Putamen (tissue), 1 donor: Measurements from ENCODE around the gene SLC17A7.
A peak's percentile ranks its signal among the peaks of the same experiment; 100 is the strongest.
"Not testable (repeated sequence)": the region's sequence is repeated elsewhere in the genome, so short reads cannot be mapped to it uniquely, and the experiment has no call there.

Experiments
- DNase-seq: peaks from one replicate; pipeline ENCODE4 v3.0.0-alpha.2; 2016; ENCODE audit warnings: low spot score

SLC17A7 gene

GRCh38 chr19:49441210-49441959 is at the start of gene SLC17A7:
Gene SLC17A7 (minus strand): TSS chr19:49441527. CDS start chr19:49441379, 148 bp downstream.
- DNase-seq = no peak

GRCh38 chr19:49490287-49491029 is 49.1 kb upstream of the SLC17A7 start:
- DNase-seq = no peak

GRCh38 chr19:49489601-49490167 is 48.4 kb upstream of the SLC17A7 start:
- DNase-seq = no peak

DNA sequence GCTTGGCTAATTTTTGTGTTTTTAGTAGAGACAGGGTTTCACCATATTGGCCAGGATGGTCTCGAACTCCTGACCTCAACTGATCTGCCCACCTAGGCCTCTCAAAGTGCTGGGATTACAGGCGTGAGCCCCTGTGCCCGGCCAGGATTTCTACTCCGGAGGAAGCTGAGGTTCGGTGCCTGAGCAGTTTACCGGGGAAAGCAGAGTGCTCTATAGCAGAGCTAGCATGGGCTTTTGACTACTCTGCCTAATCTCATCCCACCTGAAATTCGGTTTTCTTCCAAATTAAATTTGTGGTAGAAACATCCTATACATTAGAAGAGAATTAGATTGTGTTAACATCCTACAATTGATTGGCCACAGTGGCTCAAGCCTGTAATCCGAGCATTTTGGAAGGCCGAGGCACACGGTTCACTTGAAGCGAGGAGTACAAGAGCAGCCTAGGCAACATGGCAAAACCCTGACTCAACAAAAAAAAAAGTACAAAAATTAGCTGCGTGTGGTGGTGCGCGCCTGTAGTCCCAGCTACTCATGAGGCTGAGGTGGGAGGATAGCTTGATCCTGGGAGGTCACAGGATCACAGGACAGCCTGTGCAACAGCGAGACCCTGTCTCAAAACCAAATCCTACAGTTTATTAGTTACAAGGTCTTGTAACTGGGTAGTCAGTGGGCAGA is 47.7 kb upstream of the SLC17A7 start:
- DNase-seq = no peak

GRCh38 chr19:49488046-49488862 is 46.9 kb upstream of the SLC17A7 start:
- no peak for DNase-seq

GRCh38 chr19:49487277-49488045 is 46.1 kb upstream of the SLC17A7 start, which contains the start of gene RPL13A:
Gene RPL13A (plus strand): TSS chr19:49487608. CDS start chr19:49487630, 22 bp downstream.
- peak; percentile 99 for DNase-seq

DNA sequence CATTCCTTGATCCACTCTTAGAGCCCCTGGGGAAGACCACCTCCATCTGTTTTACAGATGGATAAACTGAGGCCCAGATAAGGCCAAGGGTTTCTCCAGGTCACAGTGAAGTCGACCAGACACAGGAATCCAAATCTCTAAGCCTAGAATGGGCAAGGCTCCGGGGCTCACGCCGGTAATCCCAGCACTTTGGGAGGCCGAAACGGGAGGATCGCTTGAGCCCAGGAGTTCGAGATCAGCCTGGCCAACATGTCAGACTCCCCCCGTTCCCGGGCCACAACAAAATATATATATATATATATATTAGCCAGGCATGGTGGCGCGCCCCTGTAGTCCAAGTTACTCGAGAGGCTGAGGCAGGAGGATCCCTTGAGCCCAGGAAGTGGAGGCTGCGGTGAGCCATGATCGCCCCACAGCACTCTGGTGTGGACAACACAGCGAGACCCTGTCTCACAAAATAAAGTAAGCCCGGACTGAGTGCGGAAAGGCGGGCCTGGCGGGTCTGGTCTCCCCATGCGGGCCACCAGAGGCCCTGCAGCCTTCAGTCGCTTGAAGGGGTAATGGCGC is 45.5 kb upstream of the SLC17A7 start:
- DNase-seq = no peak

DNA sequence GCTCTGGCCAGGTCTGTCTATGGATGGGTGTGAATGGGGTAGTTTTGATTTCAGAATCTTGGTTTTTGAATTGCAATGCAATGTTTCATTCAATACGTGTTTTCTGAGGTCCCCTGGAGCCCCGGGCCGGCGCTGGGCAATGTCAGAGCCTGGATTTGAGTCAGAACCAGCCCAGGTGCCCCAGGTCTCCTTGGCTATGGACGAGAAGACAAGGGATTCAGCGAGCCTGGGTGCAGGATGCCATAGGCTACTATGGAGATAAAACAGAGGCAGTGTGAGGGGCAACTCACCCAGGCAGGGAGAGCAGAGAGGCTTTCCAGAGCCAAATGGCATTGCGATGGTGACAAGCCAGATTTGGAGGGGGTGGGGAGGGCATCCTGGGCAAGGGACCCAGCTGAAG is 44.9 kb upstream of the SLC17A7 start:
- no peak for DNase-seq

DNA sequence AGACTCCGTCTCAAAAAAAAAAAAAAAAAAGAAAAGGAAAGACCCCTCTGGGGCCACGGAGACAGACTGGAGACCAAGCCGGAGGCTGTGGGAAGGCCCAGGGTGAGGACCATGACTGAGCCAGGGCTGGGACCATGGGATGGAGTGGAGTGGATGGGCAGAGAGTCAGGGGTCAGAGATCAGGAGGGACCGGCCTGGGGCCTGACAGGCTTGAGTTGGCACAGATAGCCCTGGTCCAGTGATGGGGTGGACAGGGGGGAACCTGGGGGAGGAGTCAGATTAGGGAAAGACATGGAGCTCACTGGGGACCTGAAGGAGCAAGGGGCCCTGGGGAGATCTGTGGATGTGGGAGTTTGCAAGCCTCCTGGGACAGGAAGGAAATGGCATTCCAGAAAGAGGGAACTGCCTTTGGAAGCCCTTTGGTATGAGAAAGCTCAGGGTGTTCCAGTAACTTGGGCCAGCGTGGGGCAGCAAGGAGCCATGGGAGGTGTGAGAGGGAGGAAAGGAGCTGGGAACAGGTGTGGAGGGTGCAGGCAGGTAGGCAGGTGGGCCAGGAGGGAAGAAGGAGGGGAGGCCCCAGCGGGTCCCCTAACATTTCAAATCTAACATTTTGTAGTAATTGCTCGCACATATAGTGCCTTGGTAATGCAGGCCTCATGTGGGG is 39.8 kb upstream of the SLC17A7 start:
- no peak for DNase-seq

DNA sequence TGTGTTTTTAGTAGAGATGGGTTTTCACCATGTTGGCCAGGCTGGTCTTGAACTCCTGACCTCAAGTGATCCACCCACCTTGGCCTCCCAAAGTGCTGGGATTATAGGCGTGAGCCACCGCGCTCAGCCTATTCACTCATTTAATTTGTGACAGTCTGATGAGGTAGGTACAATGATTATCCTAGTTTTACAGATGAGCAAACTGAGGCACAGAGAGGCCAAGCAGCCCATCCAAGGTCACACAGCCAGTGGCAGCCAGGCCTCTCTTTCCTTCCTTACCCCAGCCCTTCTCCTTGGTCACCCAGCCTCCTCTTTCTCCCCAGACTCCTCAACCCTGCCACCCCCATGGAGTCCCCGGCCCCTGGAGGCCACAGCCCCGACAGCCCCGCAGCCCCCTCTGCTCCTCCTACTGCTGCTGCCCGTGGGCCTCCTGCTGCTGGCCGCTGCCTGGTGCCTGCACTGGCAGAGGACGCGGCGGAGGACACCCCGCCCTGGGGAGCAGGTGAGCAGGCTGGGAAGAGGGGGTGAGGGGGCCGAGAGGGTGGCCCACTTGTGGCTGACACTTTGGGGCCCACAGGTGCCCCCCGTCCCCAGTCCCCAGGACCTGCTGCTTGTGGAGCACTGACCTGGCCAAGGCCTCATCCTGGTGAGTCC is 38.8 kb upstream of the SLC17A7 start:
- DNase-seq = no peak

DNA sequence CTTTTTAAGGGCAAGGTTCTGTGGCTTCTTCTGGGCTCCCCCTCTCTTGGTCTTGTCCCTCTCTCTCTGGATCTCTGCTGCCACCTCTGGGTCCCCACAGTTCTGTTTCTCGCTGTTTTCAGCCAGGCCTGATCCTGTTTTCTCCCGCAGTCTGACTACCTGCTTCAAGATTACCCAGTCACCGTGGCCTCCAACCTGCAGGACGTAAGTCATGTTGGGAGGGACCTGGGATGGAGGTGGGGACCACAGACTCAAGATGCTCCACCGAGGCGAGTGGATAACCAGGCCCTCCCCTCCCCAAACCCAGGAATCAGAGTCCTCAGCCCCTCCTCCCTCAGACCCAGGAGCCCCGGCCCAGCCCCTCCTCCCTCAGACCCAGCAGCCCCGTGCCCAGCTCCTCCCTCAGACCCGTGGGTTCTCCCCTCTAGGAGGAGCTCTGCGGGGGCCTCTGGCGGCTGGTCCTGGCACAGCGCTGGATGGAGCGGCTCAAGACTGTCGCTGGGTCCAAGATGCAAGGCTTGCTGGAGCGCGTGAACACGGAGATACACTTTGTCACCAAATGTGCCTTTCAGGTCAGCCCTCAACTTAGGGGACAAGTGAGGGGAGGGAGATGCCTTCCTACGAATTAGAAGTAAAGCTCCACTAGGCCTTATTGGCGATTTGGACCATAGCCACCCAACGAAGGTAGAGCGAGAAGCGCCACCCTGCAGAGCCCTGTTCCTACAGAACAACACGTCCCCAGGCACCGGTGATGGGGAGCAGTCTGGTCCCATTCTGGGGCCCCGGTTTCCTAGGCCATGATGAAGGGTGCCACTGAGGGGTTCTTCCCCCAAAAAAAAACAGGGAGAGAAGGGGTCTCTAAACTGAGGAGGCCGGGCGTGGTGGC is 34.9 kb upstream of the SLC17A7 start:
- no peak for DNase-seq

- DNase-seq = no peak
These were observed 34.0 kb upstream of the SLC17A7 start for GRCh38 chr19:49475191-49475917.

DNA sequence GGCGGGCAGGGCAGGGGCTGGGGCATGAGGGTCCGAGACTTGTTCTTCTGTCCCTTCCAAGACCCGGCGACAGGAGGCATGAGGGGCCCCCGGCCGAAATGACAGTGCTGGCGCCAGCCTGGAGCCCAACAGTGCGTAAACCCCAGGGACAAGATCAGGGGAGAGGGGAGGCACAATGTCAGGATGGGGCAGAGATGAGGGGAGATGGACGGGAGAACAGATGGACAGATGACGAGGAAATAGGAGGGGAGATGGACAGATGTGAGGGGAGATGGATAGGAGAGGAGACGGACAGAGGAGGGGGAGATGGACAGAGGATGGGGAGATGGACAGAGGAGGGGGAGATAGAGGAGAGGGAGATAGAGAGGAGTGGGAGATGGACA is 33.2 kb upstream of the SLC17A7 start:
- DNase-seq = no peak

DNA sequence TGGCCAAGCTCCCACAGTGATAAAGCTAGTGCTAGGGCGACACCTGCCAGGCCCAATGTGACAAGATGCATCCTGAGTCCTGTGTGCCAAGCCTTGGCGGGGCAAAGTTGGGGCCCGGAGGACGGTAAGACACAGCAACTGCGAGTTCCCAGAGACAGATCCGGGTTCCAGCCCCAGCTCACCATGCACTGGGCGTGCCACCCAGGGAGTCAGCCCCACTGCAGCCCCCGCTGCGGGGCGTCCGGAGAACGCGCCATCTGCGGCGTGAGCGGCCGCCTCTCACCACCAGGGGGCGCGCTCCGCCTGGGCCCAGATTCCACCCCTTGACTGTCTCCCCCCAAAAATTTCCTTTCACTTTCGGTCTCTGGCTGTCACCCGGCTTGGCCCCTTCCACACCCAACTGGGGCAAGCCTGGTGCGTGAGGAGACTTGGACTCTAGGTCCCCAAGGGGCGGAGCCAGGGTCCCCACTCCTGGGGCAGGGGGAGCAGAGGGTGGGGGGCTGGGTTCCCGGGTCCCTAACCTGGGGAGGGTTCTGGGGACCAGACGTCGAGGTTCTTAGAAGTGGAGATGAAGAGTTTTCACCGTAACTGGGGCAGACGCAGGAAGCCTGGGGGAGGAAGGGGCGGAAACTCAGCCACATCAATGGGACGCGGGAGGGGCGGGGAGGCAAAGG is 32.7 kb upstream of the SLC17A7 start, which contains the start of gene FLT3LG:
Gene FLT3LG (plus strand): TSS at position 348 of the 674 bp plus-strand sequence. CDS start 425 bp downstream, outside the sequence.
- no peak for DNase-seq

- DNase-seq = not testable (repeated sequence)
These were observed 32.2 kb upstream of the SLC17A7 start for GRCh38 chr19:49473501-49473867.

- DNase-seq = no peak
These were observed 31.6 kb upstream of the SLC17A7 start for GRCh38 chr19:49472936-49473335.

DNA sequence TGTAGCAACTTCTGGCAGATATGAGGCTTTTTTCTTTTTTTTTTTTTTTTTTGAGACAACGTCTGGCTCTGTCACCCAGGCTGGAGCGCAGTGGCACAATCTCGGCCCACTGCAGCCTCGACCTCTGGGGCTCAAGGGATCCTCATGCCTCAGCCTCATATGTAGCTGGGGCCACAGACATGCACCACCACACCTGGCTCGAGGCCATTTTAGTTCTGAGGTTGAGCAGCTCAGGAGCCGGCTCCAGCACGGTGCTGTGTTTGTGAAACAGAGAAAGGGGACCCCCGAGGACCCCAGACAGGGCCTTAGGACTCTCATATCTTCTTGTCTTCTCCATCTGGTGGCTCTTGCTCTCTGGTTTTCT is 29.3 kb upstream of the SLC17A7 start:
- DNase-seq = no peak
